Measurements from ENCODE around the gene MEA1.

DNA sequence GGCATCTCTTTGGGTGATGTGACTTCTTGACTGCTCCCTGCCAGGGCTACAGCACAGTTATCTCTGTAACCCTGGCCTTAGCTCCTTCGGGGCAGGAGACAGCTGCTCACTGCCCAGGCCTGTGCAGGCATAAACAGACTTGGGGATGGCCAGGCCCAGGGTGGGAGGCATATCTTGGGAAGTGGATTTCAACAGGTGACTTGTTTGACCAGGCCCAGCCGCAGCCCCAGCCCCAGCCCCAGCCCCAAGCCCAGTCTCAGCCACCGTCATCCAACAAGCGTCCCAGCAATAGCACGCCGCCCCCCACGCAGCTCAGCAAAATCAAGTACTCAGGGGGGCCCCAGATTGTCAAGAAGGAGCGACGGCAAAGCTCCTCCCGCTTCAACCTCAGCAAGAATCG lies 7.5 kb downstream of the MEA1 start:
- TF ChIP-seq, protein P1, sequence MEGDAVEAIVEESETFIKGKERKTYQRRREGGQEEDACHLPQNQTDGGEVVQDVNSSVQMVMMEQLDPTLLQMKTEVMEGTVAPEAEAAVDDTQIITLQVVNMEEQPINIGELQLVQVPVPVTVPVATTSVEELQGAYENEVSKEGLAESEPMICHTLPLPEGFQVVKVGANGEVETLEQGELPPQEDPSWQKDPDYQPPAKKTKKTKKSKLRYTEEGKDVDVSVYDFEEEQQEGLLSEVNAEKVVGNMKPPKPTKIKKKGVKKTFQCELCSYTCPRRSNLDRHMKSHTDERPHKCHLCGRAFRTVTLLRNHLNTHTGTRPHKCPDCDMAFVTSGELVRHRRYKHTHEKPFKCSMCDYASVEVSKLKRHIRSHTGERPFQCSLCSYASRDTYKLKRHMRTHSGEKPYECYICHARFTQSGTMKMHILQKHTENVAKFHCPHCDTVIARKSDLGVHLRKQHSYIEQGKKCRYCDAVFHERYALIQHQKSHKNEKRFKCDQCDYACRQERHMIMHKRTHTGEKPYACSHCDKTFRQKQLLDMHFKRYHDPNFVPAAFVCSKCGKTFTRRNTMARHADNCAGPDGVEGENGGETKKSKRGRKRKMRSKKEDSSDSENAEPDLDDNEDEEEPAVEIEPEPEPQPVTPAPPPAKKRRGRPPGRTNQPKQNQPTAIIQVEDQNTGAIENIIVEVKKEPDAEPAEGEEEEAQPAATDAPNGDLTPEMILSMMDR (IDR thresholded peaks at IDR 0.05; ENCODE audit: insufficient read depth, low read depth, low read length): no peak
- no peak for TF ChIP-seq EZH2 (IDR thresholded peaks at IDR 0.05; ENCODE audit: insufficient read depth, low read length)

Measured in astrocyte (in vitro differentiated cells and primary cell).